Inflammatory macrophage (primary cell): ENCODE results near the gene SLC35F6.
"Not testable (repeated sequence)": the region's sequence is repeated elsewhere in the genome, so short reads cannot be mapped to it uniquely, and the experiment has no call there.

ENCODE experiments used
- DNase-seq, 2 donors: peaks; one replicate each; pipeline ENCODE4 v3.0.0-alpha.2; 2020 to 2022

Gene SLC35F6

GRCh38 chr2:26785431-26786206 lies 21.5 kb downstream of the SLC35F6 start, which contains the start of gene CENPA:
Gene CENPA, plus strand, starts transcription at chr2:26786056. Its CDS starts 141 bp downstream, at chr2:26786197.
- DNase-seq = peak; percentile 99 to 100

- peak in 1 of 2 donors; percentile 25 for DNase-seq
Measured at GRCh38 chr2:26786207-26787028, 22.3 kb downstream of the SLC35F6 start.

- no peak for DNase-seq
Measured at GRCh38 chr2:26792720-26793119, 28.6 kb downstream of the SLC35F6 start.

- no peak for DNase-seq
Measured at GRCh38 chr2:26793518-26793917, 29.4 kb downstream of the SLC35F6 start.

GRCh38 chr2:26795135-26795534 lies 31.1 kb downstream of the SLC35F6 start:
- DNase-seq = not testable (repeated sequence)

- DNase-seq = no peak
Measured at GRCh38 chr2:26801328-26801727, 37.2 kb downstream of the SLC35F6 start.

GRCh38 chr2:26801796-26802195 lies 37.7 kb downstream of the SLC35F6 start:
- no peak for DNase-seq

GRCh38 chr2:26805241-26805676 lies 41.2 kb downstream of the SLC35F6 start:
- no peak for DNase-seq

- no peak for DNase-seq
Measured at GRCh38 chr2:26807788-26808460, 43.8 kb downstream of the SLC35F6 start.

GRCh38 chr2:26809211-26809610 lies 45.1 kb downstream of the SLC35F6 start:
- DNase-seq = no peak

- DNase-seq = peak; percentile 69 to 73
Measured at GRCh38 chr2:26809876-26810577, 45.9 kb downstream of the SLC35F6 start.

- DNase-seq = no peak
Measured at GRCh38 chr2:26811261-26811660, 47.2 kb downstream of the SLC35F6 start.

- DNase-seq = no peak
Measured at GRCh38 chr2:26811791-26812694, 48.0 kb downstream of the SLC35F6 start.

- no peak for DNase-seq
Measured at GRCh38 chr2:26812731-26813130, 48.6 kb downstream of the SLC35F6 start.

- not testable (repeated sequence) for DNase-seq
Measured at GRCh38 chr2:26814072-26814765, 50.1 kb downstream of the SLC35F6 start.

GRCh38 chr2:26816893-26817292 lies 52.8 kb downstream of the SLC35F6 start:
- peak in 1 of 2 donors; percentile 7 for DNase-seq

- no peak for DNase-seq
Measured at GRCh38 chr2:26818255-26818654, 54.2 kb downstream of the SLC35F6 start.

- no peak for DNase-seq
Measured at GRCh38 chr2:26818972-26819371, 54.9 kb downstream of the SLC35F6 start.

- no peak for DNase-seq
Measured at GRCh38 chr2:26820932-26821331, 56.8 kb downstream of the SLC35F6 start.

GRCh38 chr2:26822877-26823276 lies 58.8 kb downstream of the SLC35F6 start:
- DNase-seq = no peak
